ENCODE measurements around the gene COL20A1. TPM values are rescaled to one million over a fixed set of nuclear protein-coding genes. Genes with fewer than 3 reads are reported as not detected.

Gene COL20A1
- total and polyA plus RNA-seq, 2 of the 13 experiments (the other 11 are each of a cell fraction or from before 2014, with no cell fraction given), result not detected

DNA sequence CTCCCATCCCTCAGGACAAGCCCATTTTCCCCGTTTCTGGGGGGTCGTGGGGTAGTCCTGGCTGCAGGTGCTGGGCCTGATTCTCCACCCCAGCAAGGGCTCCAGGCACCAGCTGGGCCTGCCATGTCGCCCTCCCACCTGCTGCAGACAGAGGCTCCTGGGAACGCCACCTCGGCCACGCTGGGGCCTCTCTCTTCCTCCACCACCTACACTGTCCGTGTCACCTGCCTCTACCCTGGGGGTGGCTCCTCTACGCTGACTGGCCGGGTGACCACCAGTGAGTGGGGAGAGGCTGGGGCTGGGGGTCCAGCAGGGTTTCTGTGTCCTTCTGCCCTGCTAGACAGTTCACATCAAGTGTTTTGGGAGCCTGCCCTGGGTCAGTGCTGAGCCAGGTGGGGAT lies 19.3 kb downstream of the COL20A1 start (continued):
- TF ChIP-seq, protein P1, sequence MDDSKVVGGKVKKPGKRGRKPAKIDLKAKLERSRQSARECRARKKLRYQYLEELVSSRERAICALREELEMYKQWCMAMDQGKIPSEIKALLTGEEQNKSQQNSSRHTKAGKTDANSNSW (CRISPR knock-in tag; IDR thresholded peaks at IDR 0.05; ENCODE audit: borderline replicate concordance), result no peak
- no peak for TF ChIP-seq ZNF460 (CRISPR knock-in tag; IDR thresholded peaks at IDR 0.05; ENCODE audit: borderline replicate concordance)
- no peak for TF ChIP-seq HMG20A (CRISPR knock-in tag; IDR thresholded peaks at IDR 0.05; ENCODE audit: borderline replicate concordance)

DNA sequence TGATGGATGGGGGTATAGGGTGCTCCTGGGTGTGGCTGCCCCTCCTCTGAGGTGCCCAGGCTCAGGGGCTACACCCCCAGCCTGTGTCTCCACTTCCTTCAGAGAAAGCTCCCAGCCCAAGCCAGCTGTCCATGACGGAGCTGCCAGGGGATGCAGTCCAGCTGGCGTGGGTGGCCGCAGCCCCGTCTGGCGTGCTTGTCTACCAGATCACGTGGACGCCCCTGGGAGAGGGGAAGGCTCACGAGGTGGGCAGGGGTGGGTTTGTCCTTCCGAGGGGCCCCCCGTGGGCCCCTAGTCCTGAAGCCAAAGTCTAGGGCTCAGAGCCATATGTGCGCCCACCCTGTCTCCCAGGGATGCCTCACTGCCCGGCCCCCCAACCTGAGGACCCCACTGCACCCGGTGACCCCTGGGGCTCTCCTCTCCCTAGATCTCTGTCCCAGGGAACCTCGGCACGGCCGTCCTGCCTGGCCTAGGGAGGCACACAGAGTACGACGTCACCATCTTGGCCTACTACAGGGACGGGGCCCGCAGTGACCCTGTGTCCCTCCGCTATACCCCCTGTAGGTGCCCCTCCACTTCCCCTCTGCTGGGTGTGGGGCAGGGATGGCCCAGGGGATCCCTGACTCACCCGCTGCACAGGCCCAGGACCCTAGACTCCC lies 19.8 kb downstream of the COL20A1 start:
- no peak for FAIRE-seq
- Histone ChIP-seq H3K9me3 (ENCODE audit: low read length) (no peaks in the 10 kb centered on the region), H3K79me2 (ENCODE audit: insufficient read depth, low read length) (no peaks in the 10 kb centered on the region), H3K36me3 (replicated peaks in 1 of 2; ENCODE audit: control insufficient read depth in 1 of 2, insufficient read depth in 2 of 2, low read length in 2 of 2) (no peaks in the 10 kb centered on the region), H3K4me1 (ENCODE audit: insufficient read depth, low read length) (no peaks in the 10 kb centered on the region), H3K27me3 (ENCODE audit: control insufficient read depth in 1 of 2, insufficient read depth in 2 of 2, low read length in 2 of 2) (peaks cover 13 to 67% of the 10 kb centered on the region in 2 experiments), H2AFZ (ENCODE audit: low read length) (no peak overlapping the region), H3K9ac (ENCODE audit: insufficient read depth, low read depth, low read length) (no peak overlapping the region), H3K4me2 (ENCODE audit: low read depth, low read length) (no peak overlapping the region), H3K27ac (ENCODE audit: extremely low read length, insufficient read depth, low read length) (no peak overlapping the region), H4K20me1 (ENCODE audit: insufficient read depth, low read length) (peaks cover 13% of the 10 kb centered on the region; the same call in 1 of the 2 replicates), H3K4me3 (replicated peaks in 1 of 3; ENCODE audit: insufficient read depth in 1 of 3, low read depth in 2 of 3, low read length in 3 of 3) (no peak overlapping the region)
- ATAC-seq, result no peak
- intact Hi-C loops (cut with micrococcal nuclease; ENCODE audit: unreplicated experiment), result no loop called here
- CTCF ChIA-PET (ENCODE audit: low intra/inter-chr PET ratio, low total read pairs), result no interaction called here
- DNase-seq (ENCODE audit: low spot score), result no peak
- WGBS (ENCODE audit: low lambda C conversion rate), result 33% methylated on average over 11 of the region's 22 CpGs
- TF ChIP-seq ATF7 (IDR thresholded peaks at IDR 0.05) (0 out of 2 replicates have a peak, but pooled peaks have one; percentile 36), ATF7 (CRISPR knock-in tag; IDR thresholded peaks at IDR 0.05) (no peak), ZBTB42 (CRISPR knock-in tag; IDR thresholded peaks at IDR 0.05) (no peak)
- TF ChIP-seq, protein P2, sequence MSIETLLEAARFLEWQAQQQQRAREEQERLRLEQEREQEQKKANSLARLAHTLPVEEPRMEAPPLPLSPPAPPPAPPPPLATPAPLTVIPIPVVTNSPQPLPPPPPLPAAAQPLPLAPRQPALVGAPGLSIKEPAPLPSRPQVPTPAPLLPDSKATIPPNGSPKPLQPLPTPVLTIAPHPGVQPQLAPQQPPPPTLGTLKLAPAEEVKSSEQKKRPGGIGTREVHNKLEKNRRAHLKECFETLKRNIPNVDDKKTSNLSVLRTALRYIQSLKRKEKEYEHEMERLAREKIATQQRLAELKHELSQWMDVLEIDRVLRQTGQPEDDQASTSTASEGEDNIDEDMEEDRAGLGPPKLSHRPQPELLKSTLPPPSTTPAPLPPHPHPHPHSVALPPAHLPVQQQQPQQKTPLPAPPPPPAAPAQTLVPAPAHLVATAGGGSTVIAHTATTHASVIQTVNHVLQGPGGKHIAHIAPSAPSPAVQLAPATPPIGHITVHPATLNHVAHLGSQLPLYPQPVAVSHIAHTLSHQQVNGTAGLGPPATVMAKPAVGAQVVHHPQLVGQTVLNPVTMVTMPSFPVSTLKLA (IDR thresholded peaks at IDR 0.05), result peak; percentile 63; the same call in 1 of the 2 replicates
- BruUV-seq (replicated peaks), result no TSS peak
- in situ Hi-C loops (cut with HindIII; ENCODE audit: extremely low pct_ligation_motif_present, low pct_unique_long_range_greater_than_20kb), result no loop called here
- POLR2A ChIA-PET, result no interaction called here
